Stimulated activated CD4-positive, alpha-beta T cell treated with anti-CD3 and anti-CD28 coated beads, Interleukin-2, amount 100 ng/mL, for 4 hours (primary cell): ENCODE results near the gene LCE1E.

Source experiments
- DNase-seq: peaks from one replicate; pipeline ENCODE4 v3.0.0-alpha.2; 2020; ENCODE audit warnings: low read depth

The LCE1E gene

GRCh38 chr1:152783095-152783494 is 3.0 kb upstream of the LCE1E start:
- no peak for DNase-seq

- no peak for DNase-seq
Measured at GRCh38 chr1:152795686-152796085, 9.6 kb downstream of the LCE1E start.

- no peak for DNase-seq
Measured at GRCh38 chr1:152796421-152796820, 10.4 kb downstream of the LCE1E start, which contains the start of gene LCE1D. Gene LCE1D (plus strand): TSS chr1:152796721. CDS start chr1:152797795, 1,074 bp downstream.

GRCh38 chr1:152801333-152801732 is 15.3 kb downstream of the LCE1E start:
- DNase-seq, result no peak

- DNase-seq, result no peak
Measured at GRCh38 chr1:152806576-152806975, 20.5 kb downstream of the LCE1E start, which contains the start of gene LCE1C. Gene LCE1C (minus strand): TSS chr1:152806651. CDS start chr1:152805478, 1,173 bp downstream.

- no peak for DNase-seq
Measured at GRCh38 chr1:152811050-152811449, 25.0 kb downstream of the LCE1E start.

- DNase-seq, result no peak
Measured at GRCh38 chr1:152811671-152812070, 25.6 kb downstream of the LCE1E start, which contains the start of gene LCE1B. Gene LCE1B (plus strand): TSS chr1:152811971. CDS start chr1:152812447, 476 bp downstream.

- DNase-seq, result no peak
Measured at GRCh38 chr1:152817309-152817708, 31.3 kb downstream of the LCE1E start.

- no peak for DNase-seq
Measured at GRCh38 chr1:152823294-152823693, 37.2 kb downstream of the LCE1E start.

- no peak for DNase-seq
Measured at GRCh38 chr1:152824964-152825363, 38.9 kb downstream of the LCE1E start.

- no peak for DNase-seq
Measured at GRCh38 chr1:152827173-152827572, 41.1 kb downstream of the LCE1E start, which contains the start of gene LCE1A. Gene LCE1A (plus strand): TSS chr1:152827473. CDS start chr1:152827473, 0 bp downstream.

GRCh38 chr1:152836870-152837269 is 50.8 kb downstream of the LCE1E start:
- DNase-seq, result no peak
